HEK293 (cell line): ENCODE measurements around the gene TFAM.
A peak's percentile ranks its signal among the peaks of the same experiment; 100 is the strongest.

Experiments
- BCL11A ChIP-seq: fragments of 450-650 bp; formaldehyde crosslinking; IDR thresholded peaks from 2 replicates; pipeline ENCODE4 v1.5.1; 2016; ENCODE audit warnings: low read depth, missing biosample characterization, missing genetic modification characterization
- GLI2 ChIP-seq: fragments of 450-650 bp; formaldehyde crosslinking; IDR thresholded peaks from 2 replicates; pipeline ENCODE4; 2017; ENCODE audit warnings: missing biosample characterization, missing genetic modification characterization, low read depth, borderline replicate concordance
- KLF16 ChIP-seq: fragments of 450-650 bp; formaldehyde crosslinking; IDR thresholded peaks from 2 replicates; pipeline ENCODE4 v1.5.1; 2017; ENCODE audit warnings: missing biosample characterization, missing genetic modification characterization
- KLF8 ChIP-seq: fragments of 450-650 bp; formaldehyde crosslinking; IDR thresholded peaks from 2 replicates; pipeline ENCODE4 v1.5.1; 2016; ENCODE audit warnings: missing biosample characterization, missing genetic modification characterization
- PRDM1 ChIP-seq: fragments of 450-650 bp; formaldehyde crosslinking; IDR thresholded peaks from 2 replicates; pipeline ENCODE4; 2016; ENCODE audit warnings: missing biosample characterization, missing genetic modification characterization
- PRDM4 ChIP-seq: fragments of 450-650 bp; formaldehyde crosslinking; IDR thresholded peaks from 2 replicates; pipeline ENCODE4 v1.5.1; 2017; ENCODE audit warnings: missing biosample characterization, missing genetic modification characterization
- PRDM6 ChIP-seq: fragments of 450-650 bp; formaldehyde crosslinking; IDR thresholded peaks from 2 replicates; pipeline ENCODE4 v1.5.1; 2017; ENCODE audit warnings: missing biosample characterization, missing genetic modification characterization
- REPIN1 ChIP-seq: fragments of 450-650 bp; formaldehyde crosslinking; IDR thresholded peaks from 2 replicates; pipeline ENCODE4 v1.5.1; 2017; ENCODE audit warnings: missing biosample characterization, missing genetic modification characterization, low read depth
- SP7 ChIP-seq: fragments of 450-650 bp; formaldehyde crosslinking; IDR thresholded peaks from 2 replicates; pipeline ENCODE4 v1.5.1; 2016; ENCODE audit warnings: missing biosample characterization, missing genetic modification characterization
- TSHZ1 ChIP-seq: fragments of 450-650 bp; formaldehyde crosslinking; IDR thresholded peaks from 2 replicates; pipeline ENCODE4 v1.5.1; 2016; ENCODE audit warnings: missing biosample characterization, missing genetic modification characterization, borderline replicate concordance
- ZBTB21 ChIP-seq: fragments of 450-650 bp; formaldehyde crosslinking; IDR thresholded peaks from 2 replicates; pipeline ENCODE4 v1.5.1; 2017; ENCODE audit warnings: missing biosample characterization, missing genetic modification characterization
- ZBTB26 ChIP-seq: fragments of 450-650 bp; formaldehyde crosslinking; optimal IDR thresholded peaks from 2 replicates; pipeline ENCODE3; 2016; ENCODE audit warnings: missing biosample characterization, mild to moderate bottlenecking, missing genetic modification characterization
- ZIC2 ChIP-seq: fragments of 450-650 bp; formaldehyde crosslinking; IDR thresholded peaks from 2 replicates; pipeline ENCODE4 v1.5.1; 2016; ENCODE audit warnings: missing biosample characterization, missing genetic modification characterization
- ZNF16 ChIP-seq: fragments of 450-650 bp; formaldehyde crosslinking; IDR thresholded peaks from 2 replicates; pipeline ENCODE4 v1.5.1; 2016; ENCODE audit warnings: low read depth, missing biosample characterization, missing genetic modification characterization
- ZNF174 ChIP-seq: fragments of 450-650 bp; formaldehyde crosslinking; IDR thresholded peaks from 2 replicates; pipeline ENCODE4 v1.5.0; 2017; ENCODE audit warnings: missing biosample characterization, mild to moderate bottlenecking, missing genetic modification characterization
- ZNF24 ChIP-seq: fragments of 450-650 bp; formaldehyde crosslinking; IDR thresholded peaks from 2 replicates; pipeline ENCODE4 v1.5.1; 2016; ENCODE audit warnings: missing biosample characterization, missing genetic modification characterization
- ZNF37A ChIP-seq: fragments of 450-650 bp; IDR thresholded peaks from 2 replicates; pipeline ENCODE4 v1.5.1; 2018; ENCODE audit warnings: missing biosample characterization, missing genetic modification characterization
- ZNF48 ChIP-seq: fragments of 450-650 bp; formaldehyde crosslinking; IDR thresholded peaks from 2 replicates; pipeline ENCODE4 v1.5.1; 2016; ENCODE audit warnings: missing biosample characterization, missing genetic modification characterization
- ZNF549 ChIP-seq: fragments of 450-650 bp; IDR thresholded peaks from 2 replicates; pipeline ENCODE4 v1.5.1; 2018; ENCODE audit warnings: missing biosample characterization, missing genetic modification characterization, mild to moderate bottlenecking, inconsistent platforms, moderate library complexity
- ZNF558 ChIP-seq: fragments of 450-650 bp; formaldehyde crosslinking; IDR thresholded peaks from 2 replicates; pipeline ENCODE4 v1.5.1; 2016; ENCODE audit warnings: missing biosample characterization, missing genetic modification characterization
- ZNF596 ChIP-seq: fragments of 450-650 bp; IDR thresholded peaks from 2 replicates; pipeline ENCODE4 v1.5.0; 2018; ENCODE audit warnings: missing biosample characterization, mild to moderate bottlenecking, missing genetic modification characterization, moderate library complexity
- ZNF624 ChIP-seq: fragments of 450-650 bp; formaldehyde crosslinking; IDR thresholded peaks from 2 replicates; pipeline ENCODE4 v1.5.1; 2017; ENCODE audit warnings: missing biosample characterization, missing genetic modification characterization
- ZNF626 ChIP-seq: fragments of 450-650 bp; sonication (Bioruptor Pico); formaldehyde crosslinking; IDR thresholded peaks from 2 replicates; pipeline ENCODE4 v1.5.1; 2018; ENCODE audit warnings: missing biosample characterization, missing genetic modification characterization, inconsistent platforms
- ZNF658 ChIP-seq: fragments of 450-650 bp; formaldehyde crosslinking; IDR thresholded peaks from 2 replicates; pipeline ENCODE4; 2016; ENCODE audit warnings: missing biosample characterization, missing genetic modification characterization
- ZNF664 ChIP-seq: fragments of 450-650 bp; formaldehyde crosslinking; IDR thresholded peaks from 2 replicates; pipeline ENCODE4 v1.5.1; 2016; ENCODE audit warnings: missing biosample characterization, missing genetic modification characterization
- ZNF701 ChIP-seq: fragments of 450-650 bp; formaldehyde crosslinking; IDR thresholded peaks from 2 replicates; pipeline ENCODE4 v1.5.1; 2016; ENCODE audit warnings: missing biosample characterization, missing genetic modification characterization
- ZNF777 ChIP-seq: fragments of 450-650 bp; formaldehyde crosslinking; IDR thresholded peaks from 2 replicates; pipeline ENCODE4 v1.5.1; 2017; ENCODE audit warnings: missing biosample characterization, missing genetic modification characterization, borderline replicate concordance
- ZNF785 ChIP-seq: fragments of 450-650 bp; formaldehyde crosslinking; IDR thresholded peaks from 2 replicates; pipeline ENCODE4 v1.5.1; 2016; ENCODE audit warnings: missing biosample characterization, missing genetic modification characterization
- ZXDB ChIP-seq: fragments of 450-650 bp; formaldehyde crosslinking; IDR thresholded peaks from 2 replicates; pipeline ENCODE4 v1.5.1; 2016; ENCODE audit warnings: missing biosample characterization, missing genetic modification characterization
- TF ChIP-seq, protein P1 (sequence below): fragments of 450-650 bp; formaldehyde crosslinking; IDR thresholded peaks from 2 replicates; pipeline ENCODE4 v1.5.1; 2016; ENCODE audit warnings: missing biosample characterization, missing genetic modification characterization

The TFAM gene

DNA sequence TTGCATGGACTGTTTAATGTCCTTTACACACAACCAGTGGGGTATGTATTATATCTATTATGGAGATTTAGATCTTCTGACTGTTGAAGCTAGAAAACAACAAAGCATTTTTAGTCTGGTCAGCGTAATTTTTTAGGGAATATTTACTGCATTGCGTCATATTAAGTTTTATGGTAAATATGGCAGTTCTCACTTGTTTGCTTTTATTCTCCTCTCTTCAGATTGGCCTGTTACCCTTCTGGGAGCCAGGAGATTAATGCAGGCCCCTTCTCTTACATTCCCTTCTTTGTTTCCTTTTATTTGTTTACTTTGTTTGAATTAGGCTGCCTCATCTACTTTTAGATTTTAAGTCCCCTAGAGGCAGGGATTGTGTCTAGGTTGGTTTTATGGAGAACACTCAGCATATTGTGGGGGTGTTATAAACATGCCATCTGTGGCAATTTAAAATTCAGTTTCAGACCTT lies 36.6 kb upstream of the TFAM start (continued):
- no peak for TF ChIP-seq TSHZ1
- no peak for TF ChIP-seq ZNF37A
- TF ChIP-seq KLF8 (tag by site-specific recombination): no peak
- no peak for TF ChIP-seq ZNF16 (tag by site-specific recombination)
- TF ChIP-seq ZNF664 (tag by site-specific recombination): no peak
- TF ChIP-seq ZNF558 (tag by site-specific recombination): no peak
- 0 out of 2 replicates have a peak, but pooled peaks have one; percentile 17 for TF ChIP-seq ZNF24
- no peak for TF ChIP-seq REPIN1 (tag by site-specific recombination)
- no peak for TF ChIP-seq ZNF48 (tag by site-specific recombination)
- TF ChIP-seq PRDM6 (tag by site-specific recombination): peak; percentile 92
- TF ChIP-seq ZNF174 (tag by site-specific recombination): no peak
- TF ChIP-seq ZNF701 (tag by site-specific recombination): no peak
- TF ChIP-seq GLI2 (tag by site-specific recombination): no peak
- TF ChIP-seq ZBTB26 (tag by site-specific recombination): no peak
- TF ChIP-seq BCL11A (tag by site-specific recombination): no peak
- TF ChIP-seq KLF16 (tag by site-specific recombination): no peak
- no peak for TF ChIP-seq SP7 (tag by site-specific recombination)
- TF ChIP-seq ZNF596 (tag by site-specific recombination): no peak
- TF ChIP-seq PRDM1 (tag by site-specific recombination): peak; percentile 53; the same call in 1 of the 2 replicates
- TF ChIP-seq PRDM4 (tag by site-specific recombination): peak; percentile 41; the same call in 1 of the 2 replicates
- TF ChIP-seq ZBTB21 (tag by site-specific recombination): no peak
- peak; percentile 51; the same call in 1 of the 2 replicates for TF ChIP-seq ZXDB (tag by site-specific recombination)
- no peak for TF ChIP-seq ZNF658 (tag by site-specific recombination)
- TF ChIP-seq, protein P1, sequence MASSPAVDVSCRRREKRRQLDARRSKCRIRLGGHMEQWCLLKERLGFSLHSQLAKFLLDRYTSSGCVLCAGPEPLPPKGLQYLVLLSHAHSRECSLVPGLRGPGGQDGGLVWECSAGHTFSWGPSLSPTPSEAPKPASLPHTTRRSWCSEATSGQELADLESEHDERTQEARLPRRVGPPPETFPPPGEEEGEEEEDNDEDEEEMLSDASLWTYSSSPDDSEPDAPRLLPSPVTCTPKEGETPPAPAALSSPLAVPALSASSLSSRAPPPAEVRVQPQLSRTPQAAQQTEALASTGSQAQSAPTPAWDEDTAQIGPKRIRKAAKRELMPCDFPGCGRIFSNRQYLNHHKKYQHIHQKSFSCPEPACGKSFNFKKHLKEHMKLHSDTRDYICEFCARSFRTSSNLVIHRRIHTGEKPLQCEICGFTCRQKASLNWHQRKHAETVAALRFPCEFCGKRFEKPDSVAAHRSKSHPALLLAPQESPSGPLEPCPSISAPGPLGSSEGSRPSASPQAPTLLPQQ (tag by site-specific recombination): no peak
- no peak for TF ChIP-seq ZNF549 (tag by site-specific recombination)
- TF ChIP-seq ZNF777 (tag by site-specific recombination): no peak
- no peak for TF ChIP-seq ZNF624
- TF ChIP-seq ZIC2 (tag by site-specific recombination): no peak
- no peak for TF ChIP-seq ZNF626 (tag by site-specific recombination)
- TF ChIP-seq ZNF785 (tag by site-specific recombination): no peak
